ENCODE data around the gene GRIK1.

GRIK1 gene

DNA sequence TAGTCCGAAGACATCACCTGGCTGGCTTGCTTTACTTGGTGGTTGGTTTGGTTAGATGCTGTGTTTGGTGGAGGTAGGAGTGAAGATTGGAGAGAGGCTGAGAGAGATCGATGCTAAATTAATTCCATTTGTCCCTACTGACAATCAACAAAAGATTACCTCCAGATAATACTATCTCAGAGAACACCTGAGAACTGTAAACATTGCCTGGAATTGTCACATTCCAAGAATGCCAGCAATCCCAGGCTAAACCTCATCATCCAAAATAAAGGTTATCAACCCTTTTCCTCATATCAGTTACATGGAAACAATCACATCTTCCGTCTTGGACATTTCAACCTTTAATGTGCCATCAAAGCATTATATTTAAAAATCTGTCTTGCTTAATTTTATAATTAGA is 141.0 kb downstream of the GRIK1 start:
- H3K4me3 ChIP-seq (ENCODE audit: low read depth, low read length), result no peak overlapping the region
- TF ChIP-seq, protein P1, sequence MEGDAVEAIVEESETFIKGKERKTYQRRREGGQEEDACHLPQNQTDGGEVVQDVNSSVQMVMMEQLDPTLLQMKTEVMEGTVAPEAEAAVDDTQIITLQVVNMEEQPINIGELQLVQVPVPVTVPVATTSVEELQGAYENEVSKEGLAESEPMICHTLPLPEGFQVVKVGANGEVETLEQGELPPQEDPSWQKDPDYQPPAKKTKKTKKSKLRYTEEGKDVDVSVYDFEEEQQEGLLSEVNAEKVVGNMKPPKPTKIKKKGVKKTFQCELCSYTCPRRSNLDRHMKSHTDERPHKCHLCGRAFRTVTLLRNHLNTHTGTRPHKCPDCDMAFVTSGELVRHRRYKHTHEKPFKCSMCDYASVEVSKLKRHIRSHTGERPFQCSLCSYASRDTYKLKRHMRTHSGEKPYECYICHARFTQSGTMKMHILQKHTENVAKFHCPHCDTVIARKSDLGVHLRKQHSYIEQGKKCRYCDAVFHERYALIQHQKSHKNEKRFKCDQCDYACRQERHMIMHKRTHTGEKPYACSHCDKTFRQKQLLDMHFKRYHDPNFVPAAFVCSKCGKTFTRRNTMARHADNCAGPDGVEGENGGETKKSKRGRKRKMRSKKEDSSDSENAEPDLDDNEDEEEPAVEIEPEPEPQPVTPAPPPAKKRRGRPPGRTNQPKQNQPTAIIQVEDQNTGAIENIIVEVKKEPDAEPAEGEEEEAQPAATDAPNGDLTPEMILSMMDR (IDR thresholded peaks at IDR 0.05; ENCODE audit: borderline replicate concordance, insufficient read depth, low read depth, low read length), result no peak

DNA sequence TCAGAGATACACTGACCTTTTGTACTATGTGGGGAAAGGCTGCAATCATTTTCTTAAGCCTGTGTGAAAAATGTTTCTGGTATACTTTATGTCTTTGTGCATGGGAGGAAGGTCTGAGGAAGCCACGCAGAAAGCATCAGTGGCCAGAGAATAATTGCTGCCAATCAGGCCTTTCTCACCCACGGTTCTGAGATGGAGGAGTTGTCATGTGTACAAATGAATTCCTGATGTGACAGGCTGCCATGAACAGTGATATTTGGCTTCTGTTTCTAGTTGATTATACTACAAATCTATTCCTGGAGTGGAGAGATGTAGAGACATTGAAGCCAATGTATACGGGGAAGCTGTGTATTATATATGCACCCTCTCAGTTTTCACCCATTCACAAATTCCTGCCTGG is 142.6 kb downstream of the GRIK1 start:
- TF ChIP-seq, protein P1 (IDR thresholded peaks at IDR 0.05; ENCODE audit: borderline replicate concordance, insufficient read depth, low read depth, low read length), result no peak
- no peak overlapping the region for H3K4me3 ChIP-seq (ENCODE audit: low read depth, low read length)

DNA sequence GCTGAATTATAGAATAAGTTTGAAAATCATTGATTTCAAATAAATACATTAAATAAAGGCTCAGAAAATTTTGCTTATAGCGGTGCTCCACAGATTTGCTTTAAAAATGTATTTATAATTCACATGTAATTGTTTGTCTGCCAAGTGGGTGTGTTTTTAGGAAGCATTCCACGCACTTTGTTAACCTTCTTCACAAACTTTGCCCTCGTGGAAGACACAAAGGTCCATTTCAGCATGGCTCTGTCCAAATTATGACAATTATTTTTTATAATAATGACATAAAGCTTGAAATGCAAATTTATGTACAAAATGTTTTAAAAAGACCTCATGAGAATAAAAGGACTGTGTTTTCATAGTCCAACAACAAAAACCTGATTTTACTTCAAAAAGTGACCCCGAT is 146.1 kb downstream of the GRIK1 start:
- H3K4me3 ChIP-seq (ENCODE audit: low read depth, low read length), result no peak overlapping the region
- TF ChIP-seq, protein P1 (IDR thresholded peaks at IDR 0.05; ENCODE audit: borderline replicate concordance, insufficient read depth, low read depth, low read length), result no peak

DNA sequence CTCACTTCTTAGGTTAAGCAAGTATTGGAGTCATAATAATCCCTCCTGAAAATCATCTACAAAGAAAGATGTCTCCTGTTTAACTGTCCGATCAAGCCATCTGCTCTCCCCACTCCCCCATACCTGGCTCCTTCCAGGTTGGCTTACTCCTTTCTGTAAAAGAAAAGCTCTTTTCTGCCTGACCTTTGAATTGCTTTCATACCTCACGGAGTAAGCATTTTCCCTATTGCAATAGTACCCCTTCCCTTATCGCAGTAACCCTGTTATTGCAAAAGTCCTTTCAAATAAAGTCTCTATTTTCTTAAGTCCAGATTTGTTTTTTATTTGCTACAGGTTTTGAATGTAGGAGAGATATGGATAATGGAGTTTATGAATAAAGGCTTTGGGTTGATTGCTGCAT is 150.4 kb downstream of the GRIK1 start:
- H3K4me3 ChIP-seq (ENCODE audit: low read depth, low read length), result no peak overlapping the region
- TF ChIP-seq, protein P1 (IDR thresholded peaks at IDR 0.05; ENCODE audit: borderline replicate concordance, insufficient read depth, low read depth, low read length), result no peak

DNA sequence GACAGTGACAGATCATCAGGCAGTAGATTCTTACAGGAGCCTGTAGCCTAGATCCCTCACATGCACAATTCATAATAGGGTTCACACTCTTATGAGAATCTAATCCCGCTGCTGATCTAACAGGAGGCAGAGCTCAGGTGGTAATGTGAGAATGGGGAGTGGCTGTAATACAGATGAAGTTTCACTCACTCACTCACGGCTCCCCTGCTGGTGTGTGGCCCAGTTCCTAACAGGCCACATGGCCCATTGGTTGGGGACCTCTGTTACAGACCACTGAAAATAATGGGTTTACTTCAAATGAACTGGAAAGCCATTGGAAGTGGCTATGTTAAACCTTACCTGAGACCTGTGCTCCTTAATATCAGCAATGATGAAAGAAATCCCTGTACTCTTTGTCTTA is 151.0 kb downstream of the GRIK1 start:
- TF ChIP-seq, protein P1 (IDR thresholded peaks at IDR 0.05; ENCODE audit: borderline replicate concordance, insufficient read depth, low read depth, low read length), result no peak
- no peak overlapping the region for H3K4me3 ChIP-seq (ENCODE audit: low read depth, low read length)

DNA sequence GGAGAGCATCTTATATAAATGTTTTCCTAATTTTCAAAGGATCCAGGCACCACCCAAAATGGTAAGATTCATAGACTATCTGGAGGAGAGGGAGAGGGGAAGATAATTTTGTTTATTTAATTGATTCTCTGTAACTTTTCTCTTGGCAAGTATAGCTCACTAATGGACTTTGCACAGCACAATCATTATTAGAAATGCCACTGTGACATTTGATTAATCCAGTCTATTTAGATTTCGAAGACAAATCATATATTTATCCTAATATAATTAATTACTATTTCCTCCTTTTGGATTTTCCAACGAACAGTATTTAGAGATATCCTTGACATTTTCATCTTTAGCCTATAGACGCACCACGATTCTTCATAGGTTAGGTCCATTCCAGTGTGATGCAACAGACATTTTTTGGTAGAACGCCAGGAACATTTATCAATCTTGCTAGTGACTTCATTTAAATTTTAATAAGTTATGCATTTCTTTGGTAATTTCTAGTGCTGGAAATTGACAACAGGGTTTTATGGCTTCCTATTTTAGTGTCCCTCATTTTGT is 152.4 kb downstream of the GRIK1 start:
- H3K4me3 ChIP-seq (ENCODE audit: low read depth, low read length), result no peak overlapping the region
- TF ChIP-seq, protein P1 (IDR thresholded peaks at IDR 0.05; ENCODE audit: borderline replicate concordance, insufficient read depth, low read depth, low read length), result no peak

DNA sequence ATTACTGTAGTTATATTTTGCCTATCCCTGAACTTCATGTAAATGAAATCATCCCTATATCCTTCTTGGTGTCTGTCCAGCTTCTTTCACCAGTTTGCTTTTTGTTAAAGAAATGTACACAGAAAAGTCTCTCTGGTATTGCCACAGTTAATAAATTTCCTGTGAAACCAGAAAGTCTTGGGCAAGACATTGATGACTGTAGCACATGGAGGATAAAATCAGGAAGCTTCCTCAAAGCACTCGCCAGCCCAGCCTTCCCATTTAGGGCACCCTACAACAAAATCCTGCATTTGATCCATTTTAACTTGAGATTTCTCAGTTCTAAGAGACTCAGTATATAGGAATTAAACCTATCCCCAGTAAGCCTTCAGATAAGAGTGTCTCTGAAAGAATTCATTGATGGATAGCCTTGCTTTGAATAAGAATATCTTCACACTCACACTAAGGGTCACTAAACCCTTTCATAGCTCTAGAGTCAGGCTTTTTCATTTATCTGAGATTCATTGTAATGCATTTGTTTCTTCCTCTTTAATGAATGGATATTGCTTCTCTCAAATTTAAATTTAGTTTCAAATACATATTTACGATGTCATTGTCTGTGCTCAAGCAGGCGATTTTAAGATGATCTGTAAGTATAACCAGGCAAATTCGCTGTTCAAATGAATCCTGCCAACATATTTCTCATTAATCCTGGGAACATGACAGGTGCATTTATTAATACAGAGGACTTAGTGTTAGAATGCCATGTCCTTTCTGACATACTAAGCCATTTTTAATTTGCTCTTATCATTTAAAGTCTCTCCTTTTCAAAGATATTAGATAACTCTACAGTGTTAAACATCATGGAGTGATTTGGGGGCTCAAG is 153.1 kb downstream of the GRIK1 start:
- no peak overlapping the region for H3K4me3 ChIP-seq (ENCODE audit: low read depth, low read length)
- TF ChIP-seq, protein P1 (IDR thresholded peaks at IDR 0.05; ENCODE audit: borderline replicate concordance, insufficient read depth, low read depth, low read length), result no peak

All from GM12875 (cell line).